Measurements from ENCODE around the gene CCAR1. TPM values are rescaled to one million over a fixed set of nuclear protein-coding genes. Genes with fewer than 3 reads are reported as not detected.

The CCAR1 gene, protein sequence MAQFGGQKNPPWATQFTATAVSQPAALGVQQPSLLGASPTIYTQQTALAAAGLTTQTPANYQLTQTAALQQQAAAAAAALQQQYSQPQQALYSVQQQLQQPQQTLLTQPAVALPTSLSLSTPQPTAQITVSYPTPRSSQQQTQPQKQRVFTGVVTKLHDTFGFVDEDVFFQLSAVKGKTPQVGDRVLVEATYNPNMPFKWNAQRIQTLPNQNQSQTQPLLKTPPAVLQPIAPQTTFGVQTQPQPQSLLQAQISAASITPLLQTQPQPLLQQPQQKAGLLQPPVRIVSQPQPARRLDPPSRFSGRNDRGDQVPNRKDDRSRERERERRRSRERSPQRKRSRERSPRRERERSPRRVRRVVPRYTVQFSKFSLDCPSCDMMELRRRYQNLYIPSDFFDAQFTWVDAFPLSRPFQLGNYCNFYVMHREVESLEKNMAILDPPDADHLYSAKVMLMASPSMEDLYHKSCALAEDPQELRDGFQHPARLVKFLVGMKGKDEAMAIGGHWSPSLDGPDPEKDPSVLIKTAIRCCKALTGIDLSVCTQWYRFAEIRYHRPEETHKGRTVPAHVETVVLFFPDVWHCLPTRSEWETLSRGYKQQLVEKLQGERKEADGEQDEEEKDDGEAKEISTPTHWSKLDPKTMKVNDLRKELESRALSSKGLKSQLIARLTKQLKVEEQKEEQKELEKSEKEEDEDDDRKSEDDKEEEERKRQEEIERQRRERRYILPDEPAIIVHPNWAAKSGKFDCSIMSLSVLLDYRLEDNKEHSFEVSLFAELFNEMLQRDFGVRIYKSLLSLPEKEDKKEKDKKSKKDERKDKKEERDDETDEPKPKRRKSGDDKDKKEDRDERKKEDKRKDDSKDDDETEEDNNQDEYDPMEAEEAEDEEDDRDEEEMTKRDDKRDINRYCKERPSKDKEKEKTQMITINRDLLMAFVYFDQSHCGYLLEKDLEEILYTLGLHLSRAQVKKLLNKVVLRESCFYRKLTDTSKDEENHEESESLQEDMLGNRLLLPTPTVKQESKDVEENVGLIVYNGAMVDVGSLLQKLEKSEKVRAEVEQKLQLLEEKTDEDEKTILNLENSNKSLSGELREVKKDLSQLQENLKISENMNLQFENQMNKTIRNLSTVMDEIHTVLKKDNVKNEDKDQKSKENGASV
- total RNA-seq (10 to 100 TPM; 37.6 to 69.2 (median 45.8) TPM), polyA plus RNA-seq (10 to 100 TPM; 12.0 to 29.7 (median 14.6) TPM)

DNA sequence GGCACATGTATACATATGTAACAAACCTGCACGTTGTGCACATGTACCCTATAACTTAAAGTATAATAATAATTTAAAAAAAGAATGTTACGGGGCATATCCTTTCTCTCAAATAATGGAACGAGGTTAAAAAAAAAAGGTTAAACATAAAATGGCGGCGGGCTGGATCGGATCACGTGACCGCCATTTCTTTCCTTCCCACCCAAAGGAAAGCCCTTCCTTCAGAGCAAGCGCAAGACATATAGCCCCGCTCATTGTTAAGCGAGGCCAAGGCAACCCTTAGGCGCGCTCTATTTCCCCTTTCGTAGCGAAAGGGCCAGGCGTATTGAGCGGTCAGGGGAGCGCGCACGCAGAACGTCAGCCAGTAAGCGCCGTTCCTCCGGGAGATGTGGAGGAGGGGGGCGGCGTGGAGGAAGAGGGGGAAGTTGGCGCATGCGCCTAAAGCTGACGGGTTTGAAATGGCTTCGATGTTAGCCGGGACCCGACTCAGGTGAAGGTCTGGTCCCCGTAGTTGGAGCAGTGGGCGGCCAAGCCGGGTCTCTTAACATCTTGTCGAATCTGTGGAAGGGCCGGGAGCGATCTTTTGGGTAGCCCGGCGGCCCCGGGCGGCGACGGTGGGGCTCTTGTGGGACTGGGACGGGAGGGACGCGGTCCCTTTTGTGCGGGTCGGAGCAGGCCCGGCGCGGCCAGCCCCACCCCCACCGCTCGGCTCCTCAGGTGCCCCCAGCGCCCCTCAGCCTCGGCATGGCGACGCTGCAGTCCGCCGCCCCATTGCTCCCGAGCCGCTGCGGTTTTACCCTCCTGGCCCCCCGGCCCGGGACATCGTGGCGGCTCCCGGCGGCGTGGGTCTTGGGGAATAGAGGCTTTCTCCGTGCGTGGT lies at the start of gene CCAR1:
Gene CCAR1 (plus strand): TSS at position 447 of the 880 bp plus-strand sequence. CDS start 1,266 bp downstream, outside the sequence.
- WGBS, 2 donors = 0 to 1% methylated on average over 72 of the region's 72 CpGs
- Histone ChIP-seq H3K36me3 (peaks cover 0 to 23% (median 15%) of the 10 kb centered on the region in 4 donors), H3K27me3 (no peaks in the 10 kb centered on the region), H3K4me1 (peaks cover 0 to 11% (median 9%) of the 10 kb centered on the region in 4 donors), H3K4me3 (peak within 1 kb of the TSS; percentile 83 to 99 (median 84)), H3K9me3 (no peaks in the 10 kb centered on the region), H3K27ac (peak within 1 kb of the TSS; percentile 92 to 97 (median 95))
- TF ChIP-seq POLR2AphosphoS5 (IDR thresholded peaks at IDR 0.05) (peak; percentile 73 to 88 (median 87)), POLR2A (IDR thresholded peaks at IDR 0.05) (peak; percentile 38 to 47), EP300 (IDR thresholded peaks at IDR 0.05) (peak in 1 of 4 donors; percentile 15)
- TF ChIP-seq, protein P1, sequence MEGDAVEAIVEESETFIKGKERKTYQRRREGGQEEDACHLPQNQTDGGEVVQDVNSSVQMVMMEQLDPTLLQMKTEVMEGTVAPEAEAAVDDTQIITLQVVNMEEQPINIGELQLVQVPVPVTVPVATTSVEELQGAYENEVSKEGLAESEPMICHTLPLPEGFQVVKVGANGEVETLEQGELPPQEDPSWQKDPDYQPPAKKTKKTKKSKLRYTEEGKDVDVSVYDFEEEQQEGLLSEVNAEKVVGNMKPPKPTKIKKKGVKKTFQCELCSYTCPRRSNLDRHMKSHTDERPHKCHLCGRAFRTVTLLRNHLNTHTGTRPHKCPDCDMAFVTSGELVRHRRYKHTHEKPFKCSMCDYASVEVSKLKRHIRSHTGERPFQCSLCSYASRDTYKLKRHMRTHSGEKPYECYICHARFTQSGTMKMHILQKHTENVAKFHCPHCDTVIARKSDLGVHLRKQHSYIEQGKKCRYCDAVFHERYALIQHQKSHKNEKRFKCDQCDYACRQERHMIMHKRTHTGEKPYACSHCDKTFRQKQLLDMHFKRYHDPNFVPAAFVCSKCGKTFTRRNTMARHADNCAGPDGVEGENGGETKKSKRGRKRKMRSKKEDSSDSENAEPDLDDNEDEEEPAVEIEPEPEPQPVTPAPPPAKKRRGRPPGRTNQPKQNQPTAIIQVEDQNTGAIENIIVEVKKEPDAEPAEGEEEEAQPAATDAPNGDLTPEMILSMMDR (IDR thresholded peaks at IDR 0.05) = no peak
- intact Hi-C loops (cut with DNase I) = loop anchor here (1.0 to 5.0 kb wide), 3 partner anchors 159 to 194 kb away; partner anchors contain the start of genes DDX50, SLC25A16 and TET1
- peak; percentile 98 for DNase-seq

DNA sequence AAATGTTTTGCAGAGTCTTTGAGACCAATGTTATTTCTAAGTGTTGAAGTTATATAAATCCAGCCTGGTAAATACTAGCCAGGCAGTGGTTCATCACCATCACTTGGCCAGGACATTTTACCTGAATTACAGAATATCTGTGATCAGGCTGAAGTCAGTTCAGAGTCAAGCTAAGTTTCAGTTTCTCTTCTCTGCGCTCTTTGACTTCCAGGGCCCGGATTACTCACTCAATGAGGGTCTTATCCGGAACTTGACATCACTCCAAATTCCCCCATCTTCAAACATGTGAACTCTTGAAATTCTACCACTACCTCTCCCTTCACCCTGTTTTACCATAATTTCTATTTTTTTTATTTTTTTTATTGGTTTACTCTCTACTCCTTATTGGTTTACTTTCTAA lies 36.6 kb upstream of the CCAR1 start:
- WGBS, 2 donors = 79 to 92% methylated on average over 3 of the region's 3 CpGs
- intact Hi-C loops (cut with DNase I) = no loop called here

DNA sequence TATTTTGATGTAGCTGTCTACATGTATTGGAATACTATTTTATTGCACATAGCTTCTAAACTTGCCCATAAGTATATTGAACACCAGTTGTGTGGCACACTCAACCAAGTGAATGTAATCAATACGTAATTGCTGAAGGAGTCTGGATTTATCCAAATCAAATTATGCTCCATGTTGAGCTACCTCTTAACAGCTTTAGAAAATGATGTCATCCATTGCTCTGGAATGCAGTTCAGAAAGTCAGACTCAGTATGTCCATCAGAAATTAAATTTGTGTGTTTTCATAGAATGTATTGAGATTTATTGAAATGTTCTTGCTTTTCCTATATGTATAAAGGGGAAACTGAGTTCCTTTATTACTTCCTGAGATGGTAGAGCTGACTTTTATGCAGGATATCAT lies 25.0 kb upstream of the CCAR1 start:
- Histone ChIP-seq H3K4me3 (no peak overlapping the region), H3K4me1 (no peaks in the 10 kb centered on the region), H3K27me3 (no peaks in the 10 kb centered on the region), H3K9me3 (no peaks in the 10 kb centered on the region), H3K27ac (no peak overlapping the region), H3K36me3 (peaks cover 0 to 18% (median 2%) of the 10 kb centered on the region in 4 donors)
- TF ChIP-seq EP300 (IDR thresholded peaks at IDR 0.05) (no peak), POLR2AphosphoS5 (IDR thresholded peaks at IDR 0.05) (no peak), POLR2A (IDR thresholded peaks at IDR 0.05) (no peak)
- TF ChIP-seq, protein P1 (IDR thresholded peaks at IDR 0.05) = no peak
- intact Hi-C loops (cut with DNase I) = no loop called here
- DNase-seq = no peak
- WGBS, 2 donors = 93 to 97% methylated on average over 1 of the region's 1 CpG

More for the DNA sequence above, 36.6 kb upstream of the CCAR1 start:
- no peak for DNase-seq
- no peaks in the 10 kb centered on the region for H3K4me1 ChIP-seq
- TF ChIP-seq POLR2A (IDR thresholded peaks at IDR 0.05) = no peak
- TF ChIP-seq, protein P1 (IDR thresholded peaks at IDR 0.05) = no peak
- TF ChIP-seq EP300 (IDR thresholded peaks at IDR 0.05) = no peak
- no peak for TF ChIP-seq POLR2AphosphoS5 (IDR thresholded peaks at IDR 0.05)
- H3K36me3 ChIP-seq = peaks cover 0 to 61% (median 8%) of the 10 kb centered on the region in 4 donors
- H3K27me3 ChIP-seq = no peaks in the 10 kb centered on the region
- no peaks in the 10 kb centered on the region for H3K9me3 ChIP-seq
- no peak overlapping the region for H3K4me3 ChIP-seq
- H3K27ac ChIP-seq = no peak overlapping the region

Measured in sigmoid colon (tissue), 7 donors.